ENCODE data around the gene ARFGEF3. TPM values are rescaled to one million over a fixed set of nuclear protein-coding genes. Genes with fewer than 3 reads are reported as not detected.

The ARFGEF3 gene
- total and polyA plus RNA-seq, 8 donors = 5.8 to 22.6 (median 8.1) TPM

DNA sequence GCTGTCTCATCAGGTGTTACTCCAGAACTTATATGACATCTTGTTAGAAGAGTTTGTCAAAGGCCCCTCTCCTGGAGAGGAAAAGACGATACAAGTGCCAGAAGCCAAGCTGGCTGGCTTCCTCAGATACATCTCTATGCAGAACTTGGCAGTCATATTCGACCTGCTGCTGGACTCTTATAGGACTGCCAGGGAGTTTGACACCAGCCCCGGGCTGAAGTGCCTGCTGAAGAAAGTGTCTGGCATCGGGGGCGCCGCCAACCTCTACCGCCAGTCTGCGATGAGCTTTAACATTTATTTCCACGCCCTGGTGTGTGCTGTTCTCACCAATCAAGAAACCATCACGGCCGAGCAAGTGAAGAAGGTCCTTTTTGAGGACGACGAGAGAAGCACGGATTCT, 172.3 kb downstream of the ARFGEF3 start:
- peaks cover 0 to 25% of the 10 kb centered on the region in 2 donors for H3K36me3 ChIP-seq
- TF ChIP-seq, protein P1, sequence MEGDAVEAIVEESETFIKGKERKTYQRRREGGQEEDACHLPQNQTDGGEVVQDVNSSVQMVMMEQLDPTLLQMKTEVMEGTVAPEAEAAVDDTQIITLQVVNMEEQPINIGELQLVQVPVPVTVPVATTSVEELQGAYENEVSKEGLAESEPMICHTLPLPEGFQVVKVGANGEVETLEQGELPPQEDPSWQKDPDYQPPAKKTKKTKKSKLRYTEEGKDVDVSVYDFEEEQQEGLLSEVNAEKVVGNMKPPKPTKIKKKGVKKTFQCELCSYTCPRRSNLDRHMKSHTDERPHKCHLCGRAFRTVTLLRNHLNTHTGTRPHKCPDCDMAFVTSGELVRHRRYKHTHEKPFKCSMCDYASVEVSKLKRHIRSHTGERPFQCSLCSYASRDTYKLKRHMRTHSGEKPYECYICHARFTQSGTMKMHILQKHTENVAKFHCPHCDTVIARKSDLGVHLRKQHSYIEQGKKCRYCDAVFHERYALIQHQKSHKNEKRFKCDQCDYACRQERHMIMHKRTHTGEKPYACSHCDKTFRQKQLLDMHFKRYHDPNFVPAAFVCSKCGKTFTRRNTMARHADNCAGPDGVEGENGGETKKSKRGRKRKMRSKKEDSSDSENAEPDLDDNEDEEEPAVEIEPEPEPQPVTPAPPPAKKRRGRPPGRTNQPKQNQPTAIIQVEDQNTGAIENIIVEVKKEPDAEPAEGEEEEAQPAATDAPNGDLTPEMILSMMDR (IDR thresholded peaks at IDR 0.05) = no peak
- intact Hi-C loops (cut with DNase I) = no loop called here

DNA sequence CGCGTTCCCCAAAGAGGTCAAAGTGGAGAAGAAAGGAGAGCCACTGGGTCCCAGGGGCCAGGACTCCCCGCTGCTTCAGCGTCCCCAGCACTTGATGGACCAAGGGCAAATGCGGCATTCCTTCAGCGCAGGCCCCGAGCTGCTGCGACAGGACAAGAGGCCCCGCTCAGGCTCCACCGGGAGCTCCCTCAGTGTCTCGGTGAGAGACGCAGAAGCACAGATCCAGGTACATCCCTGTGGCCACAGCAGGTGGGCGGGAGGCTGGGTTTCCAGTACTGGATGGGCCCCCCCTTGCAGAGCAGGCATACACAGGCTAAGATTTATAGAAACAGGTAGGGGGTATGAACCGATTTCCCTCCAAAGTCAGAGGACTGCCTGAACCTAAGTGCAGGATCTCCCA, 173.2 kb downstream of the ARFGEF3 start:
- ATAC-seq (no peak), DNase-seq (no peak)
- Histone ChIP-seq H3K27ac (no peak overlapping the region), H3K36me3 (peaks cover 0 to 25% of the 10 kb centered on the region in 2 donors), H3K9me3 (no peaks in the 10 kb centered on the region), H3K4me3 (no peak overlapping the region), H3K27me3 (no peaks in the 10 kb centered on the region), H3K4me1 (no peaks in the 10 kb centered on the region)
- TF ChIP-seq, protein P1 (IDR thresholded peaks at IDR 0.05) = no peak
- intact Hi-C loops (cut with DNase I) = no loop called here

More for the DNA sequence above, 172.3 kb downstream of the ARFGEF3 start:
- Histone ChIP-seq H3K4me3 (no peak overlapping the region), H3K27me3 (no peaks in the 10 kb centered on the region), H3K27ac (no peak overlapping the region), H3K9me3 (no peaks in the 10 kb centered on the region), H3K4me1 (no peaks in the 10 kb centered on the region)
- DNase-seq (no peak), ATAC-seq (no peak)

DNA sequence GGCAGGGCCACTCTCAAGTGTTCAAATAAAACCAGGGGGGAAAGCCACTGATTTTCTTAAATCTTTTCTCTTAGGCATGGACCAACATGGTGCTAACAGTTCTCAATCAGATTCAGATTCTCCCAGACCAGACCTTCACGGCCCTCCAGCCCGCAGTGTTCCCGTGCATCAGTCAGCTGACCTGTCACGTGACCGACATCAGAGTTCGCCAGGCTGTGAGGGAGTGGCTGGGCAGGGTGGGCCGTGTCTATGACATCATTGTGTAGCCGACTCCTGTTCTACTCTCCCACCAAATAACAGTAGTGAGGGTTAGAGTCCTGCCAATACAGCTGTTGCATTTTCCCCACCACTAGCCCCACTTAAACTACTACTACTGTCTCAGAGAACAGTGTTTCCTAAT, 174.5 kb downstream of the ARFGEF3 start:
- H3K9me3 ChIP-seq = no peaks in the 10 kb centered on the region
- H3K4me1 ChIP-seq = no peaks in the 10 kb centered on the region
- DNase-seq (no peak), ATAC-seq (no peak)
- H3K36me3 ChIP-seq = peaks cover 0 to 25% of the 10 kb centered on the region in 2 donors
- intact Hi-C loops (cut with DNase I) = no loop called here
- no peaks in the 10 kb centered on the region for H3K27me3 ChIP-seq
- H3K27ac ChIP-seq = no peak overlapping the region
- H3K4me3 ChIP-seq = no peak overlapping the region
- TF ChIP-seq, protein P1 (IDR thresholded peaks at IDR 0.05) = no peak

DNA sequence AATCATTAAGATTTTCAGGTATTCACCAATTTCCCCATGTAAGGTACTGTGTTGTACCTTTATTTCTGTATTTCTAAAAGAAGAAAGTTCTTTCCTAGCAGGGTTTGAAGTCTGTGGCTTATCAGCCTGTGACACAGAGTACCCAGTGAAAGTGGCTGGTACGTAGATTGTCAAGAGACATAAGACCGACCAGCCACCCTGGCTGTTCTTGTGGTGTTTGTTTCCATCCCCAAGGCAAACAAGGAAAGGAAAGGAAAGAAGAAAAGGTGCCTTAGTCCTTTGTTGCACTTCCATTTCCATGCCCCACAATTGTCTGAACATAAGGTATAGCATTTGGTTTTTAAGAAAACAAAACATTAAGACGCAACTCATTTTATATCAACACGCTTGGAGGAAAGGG, 175.3 kb downstream of the ARFGEF3 start:
- ATAC-seq = no peak
- H3K27ac ChIP-seq = no peak overlapping the region
- H3K4me1 ChIP-seq = no peaks in the 10 kb centered on the region
- H3K4me3 ChIP-seq = no peak overlapping the region
- H3K36me3 ChIP-seq = peaks cover 0 to 25% of the 10 kb centered on the region in 2 donors
- intact Hi-C loops (cut with DNase I) = no loop called here
- no peaks in the 10 kb centered on the region for H3K27me3 ChIP-seq
- DNase-seq = no peak
- TF ChIP-seq, protein P1 (IDR thresholded peaks at IDR 0.05) = no peak
- no peaks in the 10 kb centered on the region for H3K9me3 ChIP-seq

DNA sequence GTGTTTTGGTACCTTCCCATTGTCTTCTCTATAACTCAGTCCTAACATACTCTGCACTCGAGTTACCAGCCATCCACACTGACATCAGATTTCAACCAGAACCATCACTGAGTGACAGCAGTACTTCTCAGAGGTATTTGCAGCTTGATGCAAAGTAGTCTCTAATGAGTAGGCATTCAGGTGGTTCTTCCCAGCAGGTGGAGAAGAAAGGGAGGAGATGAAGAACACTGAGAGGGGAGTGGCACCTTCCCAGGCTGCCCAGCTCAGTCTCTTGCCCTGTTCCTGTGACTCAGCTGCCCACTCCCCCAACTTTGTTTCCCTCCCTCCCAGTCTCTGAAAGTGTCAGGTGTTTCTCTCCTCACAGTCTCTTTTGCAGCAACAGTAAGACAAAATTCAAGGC, 177.3 kb downstream of the ARFGEF3 start:
- Histone ChIP-seq H3K36me3 (peaks cover 0 to 22% of the 10 kb centered on the region in 2 donors), H3K9me3 (no peaks in the 10 kb centered on the region), H3K4me1 (no peaks in the 10 kb centered on the region), H3K27me3 (no peaks in the 10 kb centered on the region), H3K27ac (no peak overlapping the region), H3K4me3 (no peak overlapping the region)
- no peak for DNase-seq
- ATAC-seq = no peak
- intact Hi-C loops (cut with DNase I) = no loop called here
- TF ChIP-seq, protein P1 (IDR thresholded peaks at IDR 0.05) = no peak
